H1 (cell line): Measurements from ENCODE around the gene CD40LG. TPM values are rescaled to one million over a fixed set of nuclear protein-coding genes. Genes with fewer than 3 reads are reported as not detected.

ENCODE experiments used
- CTCF ChIA-PET: fragments of 300-600 bp; sonication (Branson Sonifier 250); formaldehyde crosslinking; loops from one replicate; lab custom pipeline; 2021; ENCODE audit not compliant: partially characterized antibody; lab: Charles Lee
- POLR2A ChIA-PET: fragments of 300-600 bp; sonication (Branson Sonifier 250); formaldehyde crosslinking; loops from one replicate; lab custom pipeline; 2021; ENCODE audit warnings: inconsistent platforms; ENCODE audit not compliant: partially characterized antibody; lab: Charles Lee
- DNase-seq, 2 experiments: peaks; one replicate each; pipeline versions ENCODE4 v3.0.0 to v3.0.0-alpha.2; 2010 to 2022; ENCODE audit warnings: low spot score in 2 of 2, low read depth in 1 of 2, mixed read lengths in 1 of 2
- FAIRE-seq: peaks from 2 replicates; lab custom pipeline; 2011; peaks lifted over from hg19 to GRCh38; lab: Jason Lieb, UNC
- H2AFZ ChIP-seq: 2 replicates; pipeline ENCODE4 v1.8.1; 2012; ENCODE audit warnings: low read length, inconsistent platforms
- H2AK5ac ChIP-seq: 2 replicates; pipeline ENCODE4 v1.6.1; 2013; ENCODE audit warnings: low read depth, low read length
- H2BK120ac ChIP-seq: replicated peaks from 2 replicates; pipeline ENCODE3; 2013; ENCODE audit warnings: low read depth, low read length, inconsistent platforms
- H2BK12ac ChIP-seq: 2 replicates; pipeline ENCODE4 v1.6.1; 2013; ENCODE audit warnings: low read depth, low read length
- H2BK15ac ChIP-seq: 2 replicates; pipeline ENCODE4 v1.6.1; 2013; ENCODE audit warnings: low read length
- H2BK20ac ChIP-seq: 2 replicates; pipeline ENCODE4 v1.6.1; 2013; ENCODE audit warnings: low read length
- H2BK5ac ChIP-seq: 2 replicates; pipeline ENCODE4 v1.6.1; 2013; ENCODE audit warnings: low read depth, low read length
- H3K14ac ChIP-seq: 2 replicates; pipeline ENCODE4 v1.6.1; 2013; ENCODE audit warnings: inconsistent platforms; ENCODE audit not compliant: insufficient read length
- H3K18ac ChIP-seq: 2 replicates; pipeline ENCODE4 v1.6.1; 2013; ENCODE audit warnings: low read length; ENCODE audit errors: extremely low read depth
- H3K23ac ChIP-seq: 2 replicates; pipeline ENCODE4 v1.6.1; 2013; ENCODE audit warnings: inconsistent platforms; ENCODE audit not compliant: insufficient read length
- H3K23me2 ChIP-seq: 2 replicates; pipeline ENCODE4 v1.6.1; 2013; ENCODE audit warnings: low read depth, low read length
- H3K27ac ChIP-seq: 2 replicates; pipeline ENCODE4 v1.6.1; 2011; ENCODE audit warnings: low read depth, low read length, inconsistent platforms
- H3K27me3 ChIP-seq, 4 experiments: replicated peaks in 1 of 4; 1 replicate in 1 of 4; 2 replicates in 3 of 4; pipeline versions ENCODE4 v1.6.1 to v1.8.1; 2011 to 2013; ENCODE audit warnings: low read length in 3 of 4, mild to moderate bottlenecking in 3 of 4, inconsistent platforms in 2 of 4, mixed read lengths in 2 of 4, moderate library complexity in 1 of 4; ENCODE audit not compliant: control insufficient read depth in 3 of 4, insufficient read depth in 3 of 4; ENCODE audit errors: extremely low read depth in 1 of 4
- H3K36me3 ChIP-seq, 4 experiments: 2 replicates each; pipeline versions ENCODE4 v1.6.1 to v1.8.1; 2011 to 2013; ENCODE audit warnings: mild to moderate bottlenecking in 4 of 4, low read length in 3 of 4, moderate library complexity in 2 of 4, control low read depth in 1 of 4, inconsistent platforms in 1 of 4; ENCODE audit not compliant: insufficient read depth in 4 of 4, control insufficient read depth in 2 of 4
- H3K4ac ChIP-seq: replicated peaks from 2 replicates; pipeline ENCODE3; 2013; ENCODE audit warnings: low read length, low read depth, mixed read lengths, inconsistent platforms; ENCODE audit not compliant: insufficient read length
- H3K4me1 ChIP-seq, 4 experiments: replicated peaks in 1 of 4; 1 replicate in 1 of 4; 2 replicates in 3 of 4; pipeline versions ENCODE4 v1.6.1 to v1.8.1; 2011 to 2013; ENCODE audit warnings: low read length in 3 of 4, inconsistent platforms in 2 of 4, mixed read lengths in 1 of 4; ENCODE audit not compliant: insufficient read depth in 4 of 4, control insufficient read depth in 3 of 4
- H3K4me2 ChIP-seq, 2 experiments: 2 replicates each; pipeline versions ENCODE4 v1.6.1 to v1.8.1; 2011 to 2013; ENCODE audit warnings: low read depth in 2 of 2, low read length in 2 of 2, control low read depth in 1 of 2, inconsistent platforms in 1 of 2, mild to moderate bottlenecking in 1 of 2; ENCODE audit not compliant: insufficient read depth in 1 of 2
- H3K4me3 ChIP-seq, 4 experiments: fragments of 200-600, 300-600 bp in 1 of 4; sonication (generic), shearing (Covaris generic), sonication (Bioruptor Twin) in 1 of 4; 2 replicates each; pipeline versions ENCODE4 v1.5.1 to v1.8.1; 2011 to 2016; ENCODE audit warnings: low read length in 4 of 4, low read depth in 3 of 4, control low read depth in 2 of 4, inconsistent platforms in 2 of 4, mild to moderate bottlenecking in 2 of 4, mixed read lengths in 1 of 4, moderate library complexity in 1 of 4; ENCODE audit not compliant: insufficient read depth in 2 of 4; ENCODE audit errors: extremely low read depth in 1 of 4
- H3K56ac ChIP-seq: replicated peaks from 2 replicates; pipeline ENCODE3; 2013; ENCODE audit warnings: low read depth, mild to moderate bottlenecking, mixed read lengths, low read length, inconsistent platforms; ENCODE audit not compliant: insufficient read length
- H3K79me1 ChIP-seq: 2 replicates; pipeline ENCODE4 v1.6.1; 2013; ENCODE audit warnings: low read depth, low read length, control low read depth
- H3K79me2 ChIP-seq, 2 experiments: 2 replicates each; pipeline versions ENCODE4 v1.6.1 to v1.8.1; 2012 to 2013; ENCODE audit warnings: low read length in 2 of 2, mild to moderate bottlenecking in 2 of 2, inconsistent platforms in 1 of 2; ENCODE audit not compliant: insufficient read depth in 2 of 2, control insufficient read depth in 1 of 2
- H3K9ac ChIP-seq, 4 experiments: replicated peaks in 1 of 4; 1 replicate in 1 of 4; 2 replicates in 3 of 4; pipeline versions ENCODE4 v1.6.1 to v1.8.1; 2011 to 2013; ENCODE audit warnings: low read depth in 3 of 4, low read length in 3 of 4, control low read depth in 2 of 4, mild to moderate bottlenecking in 2 of 4, moderate library complexity in 2 of 4, inconsistent platforms in 1 of 4; ENCODE audit errors: extremely low read depth in 1 of 4
- H3K9me3 ChIP-seq, 2 experiments: 2 replicates each; pipeline versions ENCODE4 v1.6.1 to v1.8.1; 2012 to 2013; ENCODE audit warnings: mild to moderate bottlenecking in 2 of 2, moderate library complexity in 2 of 2, control low read depth in 1 of 2, inconsistent platforms in 1 of 2, low read depth in 1 of 2, low read length in 1 of 2, mixed read lengths in 1 of 2; ENCODE audit not compliant: insufficient read depth in 2 of 2
- H4K20me1 ChIP-seq, 2 experiments: replicated peaks in 1 of 2; 2 replicates each; pipeline versions ENCODE3 to v1.8.1; 2011 to 2013; ENCODE audit warnings: inconsistent platforms in 2 of 2, low read length in 2 of 2, mild to moderate bottlenecking in 1 of 2; ENCODE audit not compliant: insufficient read depth in 2 of 2, control insufficient read depth in 1 of 2
- H4K5ac ChIP-seq: 2 replicates; pipeline ENCODE4 v1.6.1; 2013; ENCODE audit warnings: low read length, low read depth, mixed read lengths, inconsistent platforms; ENCODE audit not compliant: insufficient read length
- H4K8ac ChIP-seq: 2 replicates; pipeline ENCODE4 v1.8.0; 2013; ENCODE audit warnings: mild to moderate bottlenecking, moderate library complexity, low read length, inconsistent platforms; ENCODE audit not compliant: insufficient read depth; ENCODE audit errors: extremely low read depth
- H4K91ac ChIP-seq: replicated peaks from 2 replicates; pipeline ENCODE3; 2013; ENCODE audit warnings: low read length, mixed read lengths, inconsistent platforms; ENCODE audit not compliant: insufficient read length
- BCL11A ChIP-seq, 2 experiments: IDR thresholded peaks; one replicate each; pipeline ENCODE4 v1.6.1; 2011; ENCODE audit warnings: low read depth in 2 of 2, low read length in 2 of 2, mild to moderate bottlenecking in 2 of 2
- CTBP2 ChIP-seq: IDR thresholded peaks from 2 replicates; pipeline ENCODE4 v1.7.0; 2011; ENCODE audit warnings: borderline replicate concordance, mild to moderate bottlenecking, moderate library complexity, mixed read lengths, low read length; ENCODE audit not compliant: insufficient read depth, insufficient read length
- FOSL1 ChIP-seq: IDR thresholded peaks from 2 replicates; pipeline ENCODE4 v1.6.1; 2011; ENCODE audit warnings: mild to moderate bottlenecking, low read depth, low read length, moderate library complexity; ENCODE audit not compliant: insufficient read depth
- JUND ChIP-seq: IDR thresholded peaks from 2 replicates; pipeline ENCODE4 v1.6.1; 2011; ENCODE audit warnings: mild to moderate bottlenecking, improper control_type of control experiment, low read length
- SRF ChIP-seq: IDR thresholded peaks from 2 replicates; pipeline ENCODE4 v1.6.1; 2011; ENCODE audit warnings: mild to moderate bottlenecking, low read depth, low read length, moderate library complexity
- TEAD4 ChIP-seq: IDR thresholded peaks from 2 replicates; pipeline ENCODE4 v1.6.1; 2012; ENCODE audit warnings: low read depth, low read length, inconsistent platforms, mixed read lengths
- WGBS, 2 experiments: shearing (Covaris generic) in 1 of 2; methylation state at CpG; one replicate each; pipeline versions ENCODE4 v1.1.6 to v1.1.7; 2013 to 2015; ENCODE audit warnings: low lambda C conversion rate in 2 of 2, mixed read lengths in 2 of 2, inconsistent platforms in 1 of 2, low coverage in 1 of 2, missing lambda C conversion rate in 1 of 2; ENCODE audit not compliant: insufficient replicate concordance in 2 of 2, insufficient coverage in 1 of 2, insufficient read length in 1 of 2; ENCODE audit errors: extremely low coverage in 1 of 2, missing lambda C conversion rate in 1 of 2; 5-methylcytosine and 5-hydroxymethylcytosine counted together
- polyA plus RNA-seq, 7 experiments: library from polyadenylated mRNA; depleted of rRNA in 3 of 7; stranded (reverse) in 5 of 7; unstranded in 2 of 7; fragments of >200 nt in 5 of 7; fragments of 200-250 nt in 2 of 7; gene quantifications; 1 replicate in 5 of 7; 2 replicates in 1 of 7; 4 replicates in 1 of 7; pipeline versions ENCODE4 v1.2.1 to v1.2.3, GENCODE V29; 2011 to 2013; ENCODE audit warnings: missing spikeins in 2 of 7, mixed read lengths in 2 of 7
- total RNA-seq: library from RNA; stranded (reverse); fragmentation: NEBNext Ultra II Directional; extraction: Animal tissue kit (Norgen Biotek cat#: 25700); gene quantifications from 2 replicates; pipeline ENCODE4 v1.2.1, GENCODE V29; 2021
- TF ChIP-seq, protein P1 (sequence below): IDR thresholded peaks from 2 replicates; pipeline ENCODE4 v1.6.1; 2011; ENCODE audit warnings: low read depth, mild to moderate bottlenecking, low read length; ENCODE audit not compliant: insufficient read depth

Gene CD40LG
- total and polyA plus RNA-seq, 2 of the 8 experiments (the other 6 are each of a cell fraction or from before 2014, with no cell fraction given) = not detected

DNA sequence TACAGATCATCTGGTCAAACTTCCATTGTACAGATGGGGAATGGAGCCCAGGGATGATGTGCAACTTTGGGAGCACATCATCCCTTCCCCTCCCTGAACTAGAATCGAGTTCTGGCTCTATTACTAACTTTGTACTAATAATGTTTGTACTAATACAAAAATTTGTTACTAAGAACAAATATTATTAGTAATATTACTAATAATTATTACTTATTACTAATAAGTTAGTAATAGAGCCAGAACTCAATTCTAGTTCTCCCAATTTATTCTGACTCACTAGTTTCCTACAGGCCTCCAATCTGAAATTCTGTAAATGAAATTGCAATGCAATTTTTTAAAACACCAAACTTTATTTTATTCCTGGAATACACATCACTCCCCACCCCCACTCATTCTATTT lies 47.9 kb upstream of the CD40LG start:
- H4K91ac ChIP-seq = no peak overlapping the region
- no peaks in the 10 kb centered on the region for H3K9me3 ChIP-seq
- no peak overlapping the region for H2BK12ac ChIP-seq
- DNase-seq (no peak), FAIRE-seq (no peak)
- no peak overlapping the region for H2AFZ ChIP-seq
- no peaks in the 10 kb centered on the region for H4K20me1 ChIP-seq
- WGBS, 2 experiments = 79% methylated on average over 1 of the region's 1 CpG; no CpG with 5 or more reads in 1 of the 2 experiments
- H4K8ac ChIP-seq = no peak overlapping the region
- no peak overlapping the region for H3K14ac ChIP-seq
- H3K56ac ChIP-seq = no peak overlapping the region
- no peak overlapping the region for H4K5ac ChIP-seq
- H2AK5ac ChIP-seq = no peak overlapping the region
- no peaks in the 10 kb centered on the region for H3K36me3 ChIP-seq
- H3K4me3 ChIP-seq = no peak overlapping the region
- no peaks in the 10 kb centered on the region for H3K79me2 ChIP-seq
- H3K27me3 ChIP-seq = no peaks in the 10 kb centered on the region
- H3K79me1 ChIP-seq = no peaks in the 10 kb centered on the region
- no peak overlapping the region for H2BK120ac ChIP-seq
- TF ChIP-seq TEAD4 (no peak), SRF (no peak), FOSL1 (no peak), JUND (no peak), CTBP2 (no peak), BCL11A (IDR thresholded peaks at IDR 0.05; ENCODE audit: low read depth in 2 of 2, low read length in 2 of 2) (no peak)
- TF ChIP-seq, protein P1, sequence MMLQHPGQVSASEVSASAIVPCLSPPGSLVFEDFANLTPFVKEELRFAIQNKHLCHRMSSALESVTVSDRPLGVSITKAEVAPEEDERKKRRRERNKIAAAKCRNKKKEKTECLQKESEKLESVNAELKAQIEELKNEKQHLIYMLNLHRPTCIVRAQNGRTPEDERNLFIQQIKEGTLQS = no peak
- H3K23ac ChIP-seq = no peak overlapping the region
- no peak overlapping the region for H3K18ac ChIP-seq
- ChIA-PET POLR2A (no interaction called here), CTCF (no interaction called here)
- H3K27ac ChIP-seq = no peak overlapping the region
- no peak overlapping the region for H2BK20ac ChIP-seq
- H2BK5ac ChIP-seq = no peak overlapping the region
- no peaks in the 10 kb centered on the region for H3K4me1 ChIP-seq
- H3K4me2 ChIP-seq = no peak overlapping the region
- H3K23me2 ChIP-seq = no peaks in the 10 kb centered on the region
- H2BK15ac ChIP-seq = no peak overlapping the region
- no peak overlapping the region for H3K4ac ChIP-seq
- no peak overlapping the region for H3K9ac ChIP-seq
